ENCODE measurements around the gene TNS4. TPM values are rescaled to one million over a fixed set of nuclear protein-coding genes. Genes with fewer than 3 reads are reported as not detected.

Gene TNS4
- total RNA-seq, 1 donor from 2014 or later = not detected

DNA sequence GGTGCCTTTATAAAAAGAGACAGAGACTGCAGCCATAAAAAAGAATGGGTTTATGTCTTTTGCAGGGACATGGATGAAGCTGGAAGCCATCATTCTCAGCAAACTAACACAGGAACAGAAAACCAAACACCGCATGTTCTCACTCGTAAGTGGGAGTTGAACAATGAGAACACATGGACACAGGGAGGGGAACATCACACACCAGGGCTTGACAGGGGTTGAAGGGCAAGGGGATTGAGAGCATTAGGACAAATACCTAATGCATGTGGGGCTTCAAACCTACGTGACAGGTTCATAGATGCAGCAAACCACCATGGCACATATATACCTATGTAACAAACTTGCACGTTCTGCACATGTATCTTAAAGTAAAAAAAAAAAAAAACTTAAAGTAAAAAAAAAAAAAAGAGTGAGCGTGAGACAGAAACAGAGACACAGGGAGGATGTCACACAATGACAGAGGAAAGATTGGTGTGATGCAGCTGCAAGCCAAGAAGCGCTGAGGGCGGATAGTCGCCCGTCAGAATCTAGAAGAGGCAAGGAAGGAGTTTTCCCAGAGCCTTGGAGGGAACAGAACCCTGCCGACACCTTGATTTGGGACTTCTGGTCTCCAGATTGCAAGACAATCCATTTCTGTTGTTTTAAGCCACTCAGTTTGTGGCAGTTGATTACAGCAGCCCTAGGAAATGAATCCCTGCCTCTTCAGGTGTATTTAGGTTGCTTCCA lies 27.4 kb upstream of the TNS4 start:
- Histone ChIP-seq H4K20me1 (ENCODE audit: low read depth) (no peaks in the 10 kb centered on the region), H3K27ac (no peak overlapping the region), H3K9me3 (ENCODE audit: low read depth) (no peaks in the 10 kb centered on the region), H3K9ac (no peak overlapping the region), H3K4me2 (no peak overlapping the region), H3K27me3 (no peaks in the 10 kb centered on the region), H3K4me3 (no peak overlapping the region), H3K36me3 (no peaks in the 10 kb centered on the region), H3K4me1 (no peaks in the 10 kb centered on the region), H3K79me2 (ENCODE audit: low read depth) (no peaks in the 10 kb centered on the region), H3F3A (ENCODE audit: low read depth) (no peaks in the 10 kb centered on the region), H2AFZ (replicated peaks) (no peak overlapping the region)
- no peak for DNase-seq (ENCODE audit: low spot score)
- Mint-ChIP-seq H3K27me3 (ENCODE audit: insufficient read depth, low read depth) (peaks cover 8% of the 10 kb centered on the region), H3K4me1 (peaks cover 5% of the 10 kb centered on the region), H3K9me3 (peaks cover 8% of the 10 kb centered on the region), H3K27ac (no peak overlapping the region), H3K4me3 (no peak overlapping the region), H3K36me3 (no peaks in the 10 kb centered on the region)
- TF ChIP-seq EZH2 (IDR thresholded peaks at IDR 0.05) (no peak), EZH2phosphoT487 (IDR thresholded peaks at IDR 0.05) (no peak)
- TF ChIP-seq, protein P1, sequence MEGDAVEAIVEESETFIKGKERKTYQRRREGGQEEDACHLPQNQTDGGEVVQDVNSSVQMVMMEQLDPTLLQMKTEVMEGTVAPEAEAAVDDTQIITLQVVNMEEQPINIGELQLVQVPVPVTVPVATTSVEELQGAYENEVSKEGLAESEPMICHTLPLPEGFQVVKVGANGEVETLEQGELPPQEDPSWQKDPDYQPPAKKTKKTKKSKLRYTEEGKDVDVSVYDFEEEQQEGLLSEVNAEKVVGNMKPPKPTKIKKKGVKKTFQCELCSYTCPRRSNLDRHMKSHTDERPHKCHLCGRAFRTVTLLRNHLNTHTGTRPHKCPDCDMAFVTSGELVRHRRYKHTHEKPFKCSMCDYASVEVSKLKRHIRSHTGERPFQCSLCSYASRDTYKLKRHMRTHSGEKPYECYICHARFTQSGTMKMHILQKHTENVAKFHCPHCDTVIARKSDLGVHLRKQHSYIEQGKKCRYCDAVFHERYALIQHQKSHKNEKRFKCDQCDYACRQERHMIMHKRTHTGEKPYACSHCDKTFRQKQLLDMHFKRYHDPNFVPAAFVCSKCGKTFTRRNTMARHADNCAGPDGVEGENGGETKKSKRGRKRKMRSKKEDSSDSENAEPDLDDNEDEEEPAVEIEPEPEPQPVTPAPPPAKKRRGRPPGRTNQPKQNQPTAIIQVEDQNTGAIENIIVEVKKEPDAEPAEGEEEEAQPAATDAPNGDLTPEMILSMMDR (IDR thresholded peaks at IDR 0.05) = no peak

DNA sequence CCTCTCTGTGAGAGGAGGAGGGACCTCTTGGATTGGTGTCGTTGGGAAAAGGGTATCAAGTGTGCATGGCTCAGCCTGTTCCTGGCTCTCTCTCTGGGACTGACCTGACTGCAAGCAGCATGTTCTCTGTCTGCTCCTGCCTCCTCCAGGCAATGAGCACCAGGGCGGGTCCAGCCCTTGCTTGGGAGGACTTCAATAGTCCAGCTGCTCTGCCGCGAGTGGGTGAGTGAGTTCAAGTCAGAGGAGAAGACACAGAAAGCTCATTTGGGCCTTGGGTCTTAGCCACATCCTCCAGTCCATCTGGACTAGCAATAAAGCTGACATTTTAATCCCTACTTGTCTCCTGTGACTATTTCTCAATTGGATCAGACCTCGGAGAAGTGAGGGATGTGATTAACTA lies 25.2 kb upstream of the TNS4 start:
- Histone ChIP-seq H3K27ac (no peak overlapping the region), H3K36me3 (no peaks in the 10 kb centered on the region), H3K4me3 (no peak overlapping the region), H4K20me1 (ENCODE audit: low read depth) (no peaks in the 10 kb centered on the region), H3K79me2 (ENCODE audit: low read depth) (no peaks in the 10 kb centered on the region), H3K27me3 (no peaks in the 10 kb centered on the region), H3F3A (ENCODE audit: low read depth) (no peaks in the 10 kb centered on the region), H3K9ac (no peak overlapping the region), H3K4me2 (no peak overlapping the region), H3K9me3 (ENCODE audit: low read depth) (no peaks in the 10 kb centered on the region), H3K4me1 (no peaks in the 10 kb centered on the region), H2AFZ (replicated peaks) (no peak overlapping the region)
- Mint-ChIP-seq H3K36me3 (no peaks in the 10 kb centered on the region), H3K27ac (no peak overlapping the region), H3K9me3 (peaks cover 8% of the 10 kb centered on the region), H3K4me3 (no peak overlapping the region), H3K27me3 (ENCODE audit: insufficient read depth, low read depth) (peaks cover 9% of the 10 kb centered on the region), H3K4me1 (peaks cover 2% of the 10 kb centered on the region)
- no peak for DNase-seq (ENCODE audit: low spot score)
- no peak for TF ChIP-seq EZH2 (IDR thresholded peaks at IDR 0.05)
- no peak for TF ChIP-seq EZH2phosphoT487 (IDR thresholded peaks at IDR 0.05)
- TF ChIP-seq, protein P1 (IDR thresholded peaks at IDR 0.05) = no peak

DNA sequence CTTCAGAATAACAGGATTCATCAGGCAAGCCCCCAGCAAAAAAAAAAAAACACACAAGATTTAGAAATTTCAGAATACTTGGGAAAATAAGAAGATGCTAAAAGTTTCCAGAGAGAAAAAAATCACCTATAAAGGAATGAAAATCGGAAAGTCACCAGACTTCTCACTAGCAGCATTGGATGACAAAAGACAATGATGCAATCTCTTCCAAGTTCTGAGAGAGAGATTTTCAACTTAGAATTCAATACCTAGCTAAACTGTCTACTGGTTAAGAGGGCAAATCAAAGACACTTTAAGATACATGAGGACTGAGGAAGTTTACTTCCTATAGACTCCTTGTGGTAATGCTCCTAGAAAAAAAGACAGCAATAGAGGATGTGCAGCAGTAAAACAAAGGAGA lies 23.9 kb upstream of the TNS4 start:
- H3K4me1 ChIP-seq = no peaks in the 10 kb centered on the region
- no peak overlapping the region for H3K4me3 Mint-ChIP-seq
- no peaks in the 10 kb centered on the region for H3K36me3 Mint-ChIP-seq
- H3K9ac ChIP-seq = no peak overlapping the region
- TF ChIP-seq, protein P1 (IDR thresholded peaks at IDR 0.05) = no peak
- TF ChIP-seq EZH2 (IDR thresholded peaks at IDR 0.05) = no peak
- TF ChIP-seq EZH2phosphoT487 (IDR thresholded peaks at IDR 0.05) = no peak
- H3K27ac Mint-ChIP-seq = no peak overlapping the region
- no peaks in the 10 kb centered on the region for H3K27me3 ChIP-seq
- H3K4me3 ChIP-seq = no peak overlapping the region
- peaks cover 8% of the 10 kb centered on the region for H3K9me3 Mint-ChIP-seq
- H3K36me3 ChIP-seq = no peaks in the 10 kb centered on the region
- peaks cover 12% of the 10 kb centered on the region for H3K27me3 Mint-ChIP-seq (ENCODE audit: insufficient read depth, low read depth)
- H3F3A ChIP-seq (ENCODE audit: low read depth) = no peaks in the 10 kb centered on the region
- H3K4me1 Mint-ChIP-seq = peaks cover 2% of the 10 kb centered on the region
- no peaks in the 10 kb centered on the region for H4K20me1 ChIP-seq (ENCODE audit: low read depth)
- H2AFZ ChIP-seq (replicated peaks) = no peak overlapping the region
- H3K79me2 ChIP-seq (ENCODE audit: low read depth) = no peaks in the 10 kb centered on the region
- no peaks in the 10 kb centered on the region for H3K9me3 ChIP-seq (ENCODE audit: low read depth)
- H3K4me2 ChIP-seq = no peak overlapping the region
- H3K27ac ChIP-seq = no peak overlapping the region
- DNase-seq (ENCODE audit: low spot score) = no peak
